NCI-H1105 (cell line): Measurements from ENCODE around the gene TEX54.

ENCODE experiments used
- DNase-seq: peaks from one replicate; lab custom pipeline; 2025; lab: John Stamatoyannopoulos, UW

TEX54 gene

DNA sequence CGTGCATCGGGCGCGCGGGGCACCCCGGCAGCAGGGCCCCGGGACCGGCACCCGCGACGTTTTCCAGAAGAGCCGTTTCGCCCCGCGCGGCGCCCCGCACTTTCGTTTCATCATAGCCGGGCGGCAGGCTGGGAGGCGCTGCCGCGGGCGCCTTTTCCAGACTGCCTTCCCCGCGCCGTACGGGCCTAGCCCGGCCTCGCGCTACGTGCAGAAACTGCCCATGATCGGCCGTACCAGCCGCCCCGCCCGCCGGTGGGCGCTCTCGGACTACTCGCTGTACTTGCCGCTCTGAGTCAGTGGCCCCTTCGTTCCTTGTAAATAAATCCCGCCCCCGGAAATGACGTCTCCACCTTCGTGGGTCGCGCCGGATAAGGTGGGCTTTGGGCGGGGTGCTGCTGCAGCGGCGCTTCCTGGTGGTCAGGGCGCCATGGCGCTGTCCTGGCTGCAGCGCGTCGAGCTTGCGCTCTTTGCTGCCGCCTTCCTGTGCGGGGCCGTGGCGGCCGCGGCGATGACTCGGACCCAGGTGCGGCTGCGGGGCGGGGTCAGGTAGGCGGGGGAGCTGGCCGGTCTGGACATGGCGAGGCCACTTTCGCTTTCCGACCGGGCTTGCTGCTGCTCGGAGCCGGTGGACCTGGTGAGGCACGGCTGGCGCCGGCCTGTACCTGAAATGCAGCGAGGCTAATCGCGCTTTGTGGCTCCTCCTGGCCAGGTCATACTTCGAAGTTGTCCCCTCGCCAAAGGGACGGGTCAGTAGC, 45.5 kb downstream of the TEX54 start, which contains the start of gene TMEM179B:
Gene TMEM179B, plus strand, starts transcription at position 398 of the 755 bp plus-strand sequence. Its CDS starts 30 bp downstream, at position 428.
- peak; percentile 98 for DNase-seq

DNA sequence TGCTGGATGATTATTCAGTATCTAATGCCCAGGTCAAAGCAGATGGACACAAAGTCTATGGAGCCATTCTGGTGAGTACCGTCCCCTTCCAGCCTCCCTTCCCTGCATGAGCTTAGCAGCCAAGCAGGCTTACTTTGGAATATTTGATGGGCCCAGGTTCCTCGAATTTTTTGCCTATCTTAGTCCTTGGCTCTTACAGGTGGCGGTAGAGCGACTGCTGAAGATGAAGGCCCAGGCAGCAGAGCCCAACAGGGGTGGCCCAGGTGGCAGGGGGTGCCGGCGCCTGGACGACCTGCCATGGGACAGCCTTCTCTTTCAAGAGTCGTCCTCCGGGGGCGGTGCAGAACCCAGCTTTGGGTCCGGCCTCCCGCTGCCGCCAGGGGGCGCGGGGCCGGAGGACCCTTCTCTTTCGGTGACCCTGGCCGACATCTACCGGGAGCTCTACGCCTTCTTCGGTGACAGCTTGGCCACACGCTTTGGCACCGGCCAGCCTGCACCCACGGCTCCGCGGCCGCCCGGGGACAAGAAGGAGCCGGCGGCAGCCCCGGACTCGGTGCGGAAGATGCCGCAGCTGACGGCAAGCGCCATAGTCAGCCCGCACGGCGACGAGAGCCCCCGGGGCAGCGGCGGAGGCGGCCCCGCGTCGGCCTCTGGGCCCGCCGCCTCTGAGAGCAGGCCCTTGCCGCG, 46.2 kb downstream of the TEX54 start:
- DNase-seq, result peak; percentile 80

DNA sequence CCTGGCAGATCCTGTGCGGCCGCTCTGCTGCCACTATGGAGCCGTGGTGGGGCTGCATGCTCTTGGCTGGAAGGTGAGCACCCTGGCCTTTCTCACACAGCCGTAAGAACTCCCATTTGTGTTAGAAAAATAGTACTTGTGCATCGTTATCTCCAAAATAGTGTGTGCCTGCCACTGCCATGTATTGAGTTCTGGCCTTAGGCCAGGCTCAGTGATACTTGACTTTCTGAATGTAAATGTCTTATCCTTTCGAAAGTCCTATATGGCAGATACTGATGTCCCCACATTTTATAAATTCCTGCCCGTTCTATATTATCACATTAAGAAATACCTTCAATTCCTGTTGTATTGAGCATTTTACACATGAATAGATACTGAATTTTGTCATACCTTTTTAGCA, 49.9 kb downstream of the TEX54 start:
- DNase-seq, result no peak
